ENCODE data around the gene TSPAN4. TPM values are rescaled to one million over a fixed set of nuclear protein-coding genes. Genes with fewer than 3 reads are reported as not detected.

The TSPAN4 gene
- total RNA-seq, 1 donor from 2014 or later = 14.3 TPM

DNA sequence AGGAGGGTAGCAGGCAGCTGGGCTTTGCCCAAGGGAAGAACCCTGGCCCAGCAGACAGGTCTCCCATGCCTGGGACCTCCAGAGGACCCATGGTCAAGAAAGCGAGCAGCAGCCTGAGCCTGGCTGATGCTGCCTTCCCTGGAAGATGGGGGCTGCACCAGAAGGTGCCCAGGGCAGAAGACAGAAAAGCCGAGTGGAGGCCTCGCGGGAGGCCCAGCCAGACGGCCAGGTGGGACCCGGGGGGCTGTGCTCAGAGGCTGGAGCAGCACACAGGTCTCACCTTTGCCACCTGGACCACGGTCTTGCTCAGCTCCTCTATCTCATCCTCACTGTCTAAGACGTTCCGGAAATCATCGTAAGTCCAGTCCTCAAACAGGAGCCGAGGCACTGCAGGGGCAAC lies 57.1 kb downstream of the TSPAN4 start:
- FAIRE-seq (no peak), DNase-seq (ENCODE audit: low spot score in 2 of 2) (no peak)

- FAIRE-seq = no peak
- no peak for DNase-seq (ENCODE audit: low spot score in 2 of 2)
Observed at GRCh38 chr11:900545-900944, 57.9 kb downstream of the TSPAN4 start.

GRCh38 chr11:901452-902061 lies 58.9 kb downstream of the TSPAN4 start:
- FAIRE-seq = no peak

GRCh38 chr11:904380-904779 lies 61.7 kb downstream of the TSPAN4 start:
- FAIRE-seq = no peak
- DNase-seq (ENCODE audit: low spot score in 2 of 2) = no peak

More at GRCh38 chr11:901452-902061, 58.9 kb downstream of the TSPAN4 start:
- DNase-seq (ENCODE audit: low spot score in 2 of 2) = no peak

DNA sequence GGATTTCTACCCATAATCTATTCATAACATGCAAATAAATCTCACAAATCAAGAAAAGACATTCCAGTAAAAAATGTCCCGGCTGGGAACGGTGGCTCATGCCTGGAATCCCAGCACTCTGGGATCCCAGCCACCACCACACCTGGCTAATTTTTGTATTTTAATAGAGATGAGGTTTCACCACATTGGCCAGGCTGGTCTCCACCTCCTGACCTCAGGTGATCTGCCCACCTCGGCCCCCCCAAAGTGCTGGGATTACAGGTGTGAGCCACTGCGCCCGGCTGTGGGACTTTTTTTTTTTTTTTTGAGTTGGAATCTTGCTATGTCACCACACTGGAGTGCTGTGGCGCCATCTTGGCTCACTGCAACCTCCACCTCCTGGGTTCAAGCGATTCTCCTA lies 63.3 kb downstream of the TSPAN4 start:
- DNase-seq (ENCODE audit: low spot score in 2 of 2) (no peak), FAIRE-seq (no peak)

DNA sequence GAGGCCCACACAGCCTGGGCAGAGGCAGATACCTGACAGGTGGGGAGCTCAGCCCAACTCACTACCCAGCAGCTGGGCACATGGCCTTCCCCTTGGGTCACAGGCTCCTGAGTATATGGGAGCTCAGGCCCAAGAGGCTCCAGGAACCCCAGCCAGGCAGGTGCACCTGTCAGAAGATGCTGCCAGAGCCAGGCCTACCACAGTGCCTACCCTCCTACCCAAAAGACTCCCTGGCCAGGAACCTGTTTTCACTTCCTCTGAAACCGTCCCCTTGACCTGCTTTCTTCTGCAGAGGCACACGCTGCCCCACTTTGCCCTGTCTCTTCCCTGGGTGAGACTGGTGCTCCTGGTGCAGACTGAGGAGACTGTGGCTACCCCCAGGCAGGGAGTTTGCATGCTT lies 65.0 kb downstream of the TSPAN4 start:
- FAIRE-seq (no peak), DNase-seq (ENCODE audit: low spot score in 2 of 2) (no peak)

GRCh38 chr11:908273-908672 lies 65.6 kb downstream of the TSPAN4 start:
- FAIRE-seq = no peak
- no peak for DNase-seq (ENCODE audit: low spot score in 2 of 2)

DNA sequence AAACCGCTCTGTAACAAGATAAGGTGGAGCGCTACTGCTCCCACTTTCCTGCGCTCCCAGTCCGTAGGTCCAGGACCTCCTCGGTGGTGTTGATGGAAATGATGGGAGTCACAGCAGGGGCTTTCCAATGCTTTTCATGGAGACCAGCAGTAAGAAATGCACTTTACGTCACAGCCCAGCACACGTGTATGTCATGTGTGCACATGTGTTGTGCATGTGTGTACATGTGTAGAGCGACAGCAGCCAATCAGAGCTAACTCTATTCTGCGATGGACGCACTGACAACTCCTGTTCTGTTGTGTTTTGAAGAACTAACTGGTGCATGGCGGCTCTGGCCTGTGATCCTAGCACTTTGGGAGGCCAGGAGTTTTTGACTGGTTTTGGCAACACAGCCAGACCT lies 66.8 kb downstream of the TSPAN4 start:
- no peak for DNase-seq (ENCODE audit: low spot score in 2 of 2)
- FAIRE-seq = no peak

GRCh38 chr11:910044-910588 lies 67.5 kb downstream of the TSPAN4 start:
- DNase-seq (ENCODE audit: low spot score in 2 of 2) (no peak), FAIRE-seq (no peak)

DNA sequence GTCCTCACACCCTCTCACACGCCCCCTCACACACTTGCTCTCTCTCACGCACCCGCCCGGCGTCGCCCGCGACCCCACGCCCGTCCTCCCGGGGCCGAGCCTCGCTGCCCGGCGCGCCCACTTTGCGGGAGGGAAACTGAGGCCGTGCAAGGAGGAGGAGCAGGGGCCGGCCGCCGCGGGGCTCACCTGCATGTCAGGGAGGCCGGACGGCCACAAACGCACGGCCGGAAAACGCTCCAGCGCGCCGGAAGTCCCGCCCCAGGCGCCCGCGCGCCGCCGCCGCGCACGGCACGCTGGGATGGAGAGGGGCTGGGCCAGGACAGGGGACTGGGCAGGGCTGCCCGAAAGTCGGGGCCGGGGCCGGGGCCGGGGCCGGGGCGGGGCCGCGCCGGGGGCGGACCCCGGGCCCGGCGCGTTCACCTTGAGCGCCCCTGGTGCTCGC lies 68.0 kb downstream of the TSPAN4 start, which contains the start of gene CHID1:
CHID1 (minus strand) TSS at position 222 of the 442 bp plus-strand sequence. CDS start 5,994 bp downstream, outside the sequence.
- DNase-seq (ENCODE audit: low spot score in 2 of 2) (peak; percentile 99 to 100), FAIRE-seq (no peak)

- no peak for FAIRE-seq
- DNase-seq (ENCODE audit: low spot score in 2 of 2) = peak in 1 of 2 donors; percentile 59
Observed at GRCh38 chr11:911031-911889, 68.6 kb downstream of the TSPAN4 start.

- DNase-seq (ENCODE audit: low spot score in 2 of 2) = no peak
- no peak for FAIRE-seq
Observed at GRCh38 chr11:911890-912219, 69.2 kb downstream of the TSPAN4 start.

DNA sequence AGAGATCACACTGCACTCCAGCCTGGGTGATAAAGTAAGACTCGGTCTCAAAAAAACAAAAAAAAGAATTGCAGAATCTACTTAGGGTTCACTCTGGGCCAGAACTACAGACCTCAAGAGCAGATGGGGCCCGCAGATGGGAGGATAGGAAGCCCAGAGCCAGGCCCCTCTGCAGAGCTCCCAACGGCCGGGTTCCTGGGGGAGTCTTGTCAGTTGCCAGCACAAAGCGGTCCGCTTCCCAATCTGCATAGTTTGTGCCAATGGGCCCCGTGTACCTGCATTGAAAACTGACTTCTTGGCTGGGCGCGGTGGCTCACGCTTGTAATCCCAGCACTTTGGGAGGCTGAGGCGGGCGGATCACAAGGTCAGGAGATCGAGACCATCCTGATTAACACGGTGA lies 69.6 kb downstream of the TSPAN4 start:
- DNase-seq (ENCODE audit: low spot score in 2 of 2) (no peak), FAIRE-seq (no peak)

GRCh38 chr11:913043-913442 lies 70.4 kb downstream of the TSPAN4 start:
- no peak for FAIRE-seq

DNA sequence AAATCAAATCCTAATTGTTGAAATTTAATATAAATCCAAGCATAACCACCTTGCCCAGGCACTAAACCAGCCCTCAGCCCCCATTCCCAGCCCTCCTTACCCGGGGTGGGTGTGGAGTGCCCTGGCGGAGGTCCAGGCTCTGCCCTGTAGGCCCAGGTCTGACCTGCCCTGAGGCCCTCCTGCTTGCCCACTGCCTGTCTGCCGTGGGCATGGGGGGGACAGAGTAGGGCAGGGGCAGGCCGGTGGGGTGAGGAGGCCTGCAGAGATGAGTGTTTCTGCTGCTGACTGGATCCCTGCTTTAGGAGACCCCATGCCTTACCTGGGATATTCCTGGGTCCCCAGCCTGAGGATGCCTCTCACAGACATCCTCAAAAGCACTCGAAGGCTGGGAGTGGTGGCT lies 71.6 kb downstream of the TSPAN4 start:
- FAIRE-seq = no peak
- DNase-seq (ENCODE audit: low spot score in 2 of 2) = no peak

More at GRCh38 chr11:913043-913442, 70.4 kb downstream of the TSPAN4 start:
- DNase-seq (ENCODE audit: low spot score in 2 of 2) = no peak

DNA sequence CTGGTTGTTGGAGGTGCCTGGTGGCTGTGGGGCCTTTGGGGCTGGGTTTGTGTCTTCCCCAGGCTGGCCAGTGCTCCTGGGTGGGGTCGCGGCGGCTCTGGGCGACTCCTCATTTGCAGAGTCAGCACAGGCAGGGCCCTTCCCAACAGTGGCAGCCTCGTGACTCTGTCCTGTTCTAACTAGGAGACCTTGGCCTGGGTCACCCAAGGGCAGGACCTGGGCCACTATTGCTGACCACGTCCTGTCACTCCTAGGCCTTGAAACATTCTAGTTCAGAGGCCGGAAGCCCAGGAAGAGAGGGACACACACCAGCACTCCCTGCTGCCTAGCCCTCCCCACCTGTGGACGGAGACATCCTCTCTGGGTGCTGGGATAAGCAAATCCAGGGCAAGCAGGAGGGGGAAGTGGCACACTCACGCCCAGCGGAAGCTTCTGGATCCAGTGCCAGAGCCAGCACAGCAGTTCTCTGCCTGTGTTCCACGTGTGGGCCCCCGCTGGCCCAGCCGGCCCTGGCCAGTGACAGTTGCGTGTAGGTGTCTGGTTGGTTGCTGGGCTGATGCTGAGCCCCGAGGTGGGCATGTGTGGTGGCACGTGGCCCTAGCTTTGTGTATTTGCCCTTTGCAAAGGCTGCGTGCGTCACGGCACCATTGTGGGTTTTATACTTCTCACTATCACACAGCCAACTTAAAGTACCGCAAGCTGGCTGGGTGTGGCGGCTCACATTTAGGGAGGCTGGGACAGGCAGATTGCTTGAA lies 72.3 kb downstream of the TSPAN4 start:
- no peak for DNase-seq (ENCODE audit: low spot score in 2 of 2)
- FAIRE-seq = no peak

Small RNA genes within 50 kb of the gene (small RNA-seq; reads per million reads assigned to genes)
- not detected for gene SNORA52

Other genes with a start within 250 kb of the TSPAN4 start
- gene IRF7, start 226.9 kb upstream of the TSPAN4 start, total RNA-seq = 0.82 TPM
- gene CDHR5, start 217.9 kb upstream of the TSPAN4 start, total RNA-seq = not detected
- gene SCT, start 215.7 kb upstream of the TSPAN4 start, total RNA-seq = not detected
- gene DRD4, start 205.6 kb upstream of the TSPAN4 start, total RNA-seq = not detected
- 60.3 TPM for gene DEAF1, start 147.6 kb upstream of the TSPAN4 start, total RNA-seq
- 11.8 TPM for gene TMEM80, start 147.0 kb upstream of the TSPAN4 start, total RNA-seq
- gene EPS8L2, start 136.6 kb upstream of the TSPAN4 start, total RNA-seq = 0.41 TPM
- gene TALDO1, start 95.4 kb upstream of the TSPAN4 start, total RNA-seq = 77.9 TPM
- gene GATD1, start 65.4 kb upstream of the TSPAN4 start, total RNA-seq = 21.2 TPM
- gene CEND1, start 52.8 kb upstream of the TSPAN4 start, total RNA-seq = 7.3 TPM
- gene SLC25A22, start 44.6 kb upstream of the TSPAN4 start, total RNA-seq = 14.7 TPM
- 5.7 TPM for gene PIDD1, start 37.6 kb upstream of the TSPAN4 start, total RNA-seq
- 210 TPM for gene RPLP2, start 32.9 kb upstream of the TSPAN4 start, total RNA-seq
- gene PNPLA2, start 23.9 kb upstream of the TSPAN4 start, total RNA-seq = 5.3 TPM
- 0.82 TPM for gene CRACR2B, start 14.9 kb upstream of the TSPAN4 start, total RNA-seq
- 34.6 TPM for gene CD151, start 9.9 kb upstream of the TSPAN4 start, total RNA-seq
- 17.5 TPM for gene POLR2L, start 323 bp upstream of the TSPAN4 start, total RNA-seq
- gene CHID1, start 68.0 kb downstream of the TSPAN4 start, total RNA-seq = 17.5 TPM
- 34.6 TPM for gene AP2A2, start 83.0 kb downstream of the TSPAN4 start, total RNA-seq
- not detected for gene MUC6, start 193.9 kb downstream of the TSPAN4 start, total RNA-seq
- not detected for gene MUC2, start 232.0 kb downstream of the TSPAN4 start, total RNA-seq

Measured in frontal cortex (tissue), 4 donors.